ENCODE data around the gene NOL4L. TPM values are rescaled to one million over a fixed set of nuclear protein-coding genes. Genes with fewer than 3 reads are reported as not detected.

NOL4L gene
- total RNA-seq, 1 donor from 2014 or later: 12.2 TPM

- peak; percentile 42 for DNase-seq
These were observed 128.2 kb downstream of the NOL4L start for GRCh38 chr20:32456869-32457478.

GRCh38 chr20:32455901-32456701, 129.0 kb downstream of the NOL4L start:
- no peak for DNase-seq

GRCh38 chr20:32455171-32455900, 129.8 kb downstream of the NOL4L start:
- no peak for DNase-seq

GRCh38 chr20:32454164-32455145, 130.7 kb downstream of the NOL4L start:
- no peak for DNase-seq

- DNase-seq: no peak
These were observed 131.5 kb downstream of the NOL4L start for GRCh38 chr20:32453467-32454163.

- DNase-seq: no peak
These were observed 132.2 kb downstream of the NOL4L start for GRCh38 chr20:32452776-32453466.

- DNase-seq: no peak
These were observed 133.3 kb downstream of the NOL4L start for GRCh38 chr20:32451682-32452461.

GRCh38 chr20:32451340-32451681, 133.8 kb downstream of the NOL4L start:
- DNase-seq: no peak

- DNase-seq: no peak
These were observed 134.6 kb downstream of the NOL4L start for GRCh38 chr20:32450484-32451061.

GRCh38 chr20:32449890-32450401, 135.2 kb downstream of the NOL4L start:
- no peak for DNase-seq

- no peak for DNase-seq
These were observed 135.9 kb downstream of the NOL4L start for GRCh38 chr20:32449057-32449889.

GRCh38 chr20:32448306-32449056, 136.7 kb downstream of the NOL4L start:
- DNase-seq: no peak

GRCh38 chr20:32447136-32448027, 137.8 kb downstream of the NOL4L start:
- no peak for DNase-seq

- DNase-seq: no peak
These were observed 138.6 kb downstream of the NOL4L start for GRCh38 chr20:32446301-32447100.

GRCh38 chr20:32445539-32446273, 139.4 kb downstream of the NOL4L start:
- no peak for DNase-seq
